ENCODE data around the gene NOVA2.

NOVA2 gene

GRCh38 chr19:45960595-45961235, 12.9 kb downstream of the NOVA2 start:
- no peak for DNase-seq

- DNase-seq: no peak
These were observed 14.1 kb downstream of the NOVA2 start for GRCh38 chr19:45959517-45960025.

- DNase-seq: no peak
These were observed 14.7 kb downstream of the NOVA2 start for GRCh38 chr19:45958769-45959516.

- DNase-seq: no peak
These were observed 15.3 kb downstream of the NOVA2 start for GRCh38 chr19:45958320-45958719.

GRCh38 chr19:45955905-45956608, 17.6 kb downstream of the NOVA2 start:
- no peak for DNase-seq

- DNase-seq: no peak
These were observed 19.5 kb downstream of the NOVA2 start for GRCh38 chr19:45954156-45954555.

GRCh38 chr19:45953676-45954075, 20.0 kb downstream of the NOVA2 start:
- DNase-seq: no peak

- peak; percentile 35 for DNase-seq
These were observed 20.8 kb downstream of the NOVA2 start for GRCh38 chr19:45952686-45953505.

- no peak for DNase-seq
These were observed 21.4 kb downstream of the NOVA2 start for GRCh38 chr19:45952341-45952685.

GRCh38 chr19:45947926-45948325, 25.7 kb downstream of the NOVA2 start:
- no peak for DNase-seq

- no peak for DNase-seq
These were observed 33.2 kb downstream of the NOVA2 start for GRCh38 chr19:45940515-45940805.

- no peak for DNase-seq
These were observed 33.7 kb downstream of the NOVA2 start for GRCh38 chr19:45939792-45940514.

GRCh38 chr19:45938733-45939319, 34.8 kb downstream of the NOVA2 start:
- no peak for DNase-seq

GRCh38 chr19:45935267-45935666, 38.4 kb downstream of the NOVA2 start:
- DNase-seq: no peak

- DNase-seq: no peak
These were observed 39.0 kb downstream of the NOVA2 start for GRCh38 chr19:45934551-45935230.

GRCh38 chr19:45933759-45934158, 39.9 kb downstream of the NOVA2 start:
- DNase-seq: no peak

GRCh38 chr19:45931055-45931454, 42.6 kb downstream of the NOVA2 start:
- DNase-seq: no peak

GRCh38 chr19:45929247-45929646, 44.4 kb downstream of the NOVA2 start:
- DNase-seq: no peak

GRCh38 chr19:45927565-45928261, 46.0 kb downstream of the NOVA2 start:
- DNase-seq: peak; percentile 95

GRCh38 chr19:45924891-45925447, 48.7 kb downstream of the NOVA2 start:
- DNase-seq: no peak

- no peak for DNase-seq
These were observed 51.4 kb downstream of the NOVA2 start for GRCh38 chr19:45922281-45922680.
